ENCODE measurements around the gene PRXL2A.
"Not testable (repeated sequence)": the region's sequence is repeated elsewhere in the genome, so short reads cannot be mapped to it uniquely, and the experiment has no call there.

PRXL2A gene, protein sequence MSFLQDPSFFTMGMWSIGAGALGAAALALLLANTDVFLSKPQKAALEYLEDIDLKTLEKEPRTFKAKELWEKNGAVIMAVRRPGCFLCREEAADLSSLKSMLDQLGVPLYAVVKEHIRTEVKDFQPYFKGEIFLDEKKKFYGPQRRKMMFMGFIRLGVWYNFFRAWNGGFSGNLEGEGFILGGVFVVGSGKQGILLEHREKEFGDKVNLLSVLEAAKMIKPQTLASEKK

DNA sequence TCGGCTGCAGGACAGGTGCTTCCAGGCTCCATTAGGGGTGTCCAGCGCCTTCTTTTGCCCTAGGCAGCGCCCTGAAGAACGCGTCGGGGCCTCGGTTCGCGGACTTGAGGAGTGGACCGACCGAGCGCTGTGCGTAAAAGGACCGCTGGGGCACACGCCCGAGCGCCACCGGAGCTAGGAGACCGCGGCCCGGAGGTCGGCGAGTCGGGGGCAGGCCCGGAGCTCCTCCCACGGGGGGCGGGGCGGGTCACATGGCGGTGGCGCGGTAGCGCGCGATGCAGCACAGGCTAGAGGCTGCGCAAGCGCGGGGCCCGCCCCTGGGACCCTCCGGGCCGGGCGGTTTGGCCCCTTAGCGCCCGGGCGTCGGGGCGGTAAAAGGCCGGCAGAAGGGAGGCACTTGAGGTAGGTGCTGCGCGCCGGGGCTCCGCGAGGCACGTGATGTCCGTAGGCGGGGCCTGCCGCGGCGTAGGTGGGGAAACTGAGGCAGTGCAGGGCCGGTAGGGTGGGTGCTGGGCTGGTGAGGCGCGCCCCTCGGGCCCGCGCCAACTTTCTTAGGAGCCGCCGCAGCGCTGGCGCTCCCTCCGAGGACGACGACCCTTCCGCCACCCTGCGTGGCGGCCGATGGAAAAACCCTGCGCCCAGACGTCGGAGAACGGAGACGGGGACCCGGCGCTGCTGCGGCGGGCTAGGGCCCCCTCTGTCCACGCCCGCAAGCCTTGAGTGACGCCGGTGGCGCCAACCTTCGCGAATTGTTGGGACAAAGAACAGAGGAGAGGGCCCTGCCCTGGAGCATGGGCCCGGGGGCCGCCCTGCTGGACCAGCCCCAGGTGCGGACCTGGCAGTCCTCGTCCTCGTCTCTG, at the start of gene PRXL2A:
Gene PRXL2A, plus strand, starts transcription at position 310 of the 860 bp plus-strand sequence. CDS start 11,917 bp downstream, outside the sequence.
- no peak within 1 kb of the TSS for H3K27ac ChIP-seq (ENCODE audit: low read length)
- no peaks in the 10 kb centered on the region for H3K9me3 ChIP-seq (ENCODE audit: control insufficient read depth, insufficient read depth, low read length)
- H3K27me3 ChIP-seq (ENCODE audit: control insufficient read depth, insufficient read depth, low read length): no peaks in the 10 kb centered on the region
- DNase-seq (ENCODE audit: low read depth, low spot score): peak; percentile 33
- H3K4me1 ChIP-seq (ENCODE audit: control insufficient read depth, insufficient read depth, low read length): no peaks in the 10 kb centered on the region
- H3K4me3 ChIP-seq (ENCODE audit: low read length): peak within 1 kb of the TSS; percentile 58; the same call in 1 of the 2 replicates
- H3K36me3 ChIP-seq (ENCODE audit: control insufficient read depth, insufficient read depth, low read length): no peaks in the 10 kb centered on the region
- no CpG with 5 or more reads among the region's 96 CpGs for WGBS (ENCODE audit: insufficient coverage, insufficient read length)

DNA sequence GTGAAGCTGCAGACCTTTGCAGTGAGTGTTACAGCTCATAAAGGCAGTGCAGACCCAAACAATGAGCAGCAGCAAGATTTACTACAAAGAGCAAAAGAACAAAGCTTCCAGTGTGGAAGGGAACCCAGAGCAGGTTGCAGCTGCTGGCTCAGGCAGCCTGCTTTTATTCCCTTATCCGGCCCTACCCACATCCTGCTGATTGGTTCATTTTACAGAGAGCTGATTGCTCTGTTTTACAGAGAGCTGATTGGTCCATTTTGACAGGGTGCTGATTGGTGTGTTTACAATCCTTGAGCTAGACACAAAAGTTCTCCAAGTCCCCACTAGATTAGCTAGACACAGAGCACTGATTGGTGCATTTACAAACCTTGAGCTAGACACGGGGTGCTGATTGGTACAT, 49.4 kb upstream of the PRXL2A start:
- not testable (repeated sequence) for H3K36me3 ChIP-seq (ENCODE audit: control insufficient read depth, insufficient read depth, low read length); H3K4me3 ChIP-seq (ENCODE audit: low read length); H3K9me3 ChIP-seq (ENCODE audit: control insufficient read depth, insufficient read depth, low read length); H3K27ac ChIP-seq (ENCODE audit: low read length); H3K4me1 ChIP-seq (ENCODE audit: control insufficient read depth, insufficient read depth, low read length); DNase-seq (ENCODE audit: low read depth, low spot score); H3K27me3 ChIP-seq (ENCODE audit: control insufficient read depth, insufficient read depth, low read length)
- WGBS (ENCODE audit: insufficient coverage, insufficient read length): no CpG with 5 or more reads among the region's 2 CpGs

DNA sequence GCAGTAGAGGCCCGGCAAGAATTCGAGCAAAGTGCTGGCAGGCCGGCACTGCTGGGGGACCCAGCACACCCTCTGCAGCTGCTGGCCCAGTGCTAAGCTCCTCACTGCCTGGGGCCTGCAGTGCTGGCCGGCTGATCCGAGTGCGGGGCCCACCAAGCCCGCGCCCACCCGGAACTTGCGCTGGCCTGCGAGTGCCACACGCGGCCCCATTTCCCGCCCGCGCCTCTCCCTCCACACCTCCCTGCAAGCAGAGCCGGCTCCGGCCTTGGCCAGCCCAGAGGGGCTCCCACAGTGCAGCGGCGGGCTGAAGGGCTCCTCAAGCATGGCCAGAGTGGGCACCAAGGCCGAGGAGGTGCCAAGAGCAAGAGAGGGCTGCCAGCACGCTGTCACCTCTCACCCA, 48.7 kb upstream of the PRXL2A start:
- Histone ChIP-seq H3K27ac (ENCODE audit: low read length) (no peak overlapping the region), H3K9me3 (ENCODE audit: control insufficient read depth, insufficient read depth, low read length) (no peaks in the 10 kb centered on the region), H3K4me3 (ENCODE audit: low read length) (no peak overlapping the region), H3K27me3 (ENCODE audit: control insufficient read depth, insufficient read depth, low read length) (no peaks in the 10 kb centered on the region), H3K36me3 (ENCODE audit: control insufficient read depth, insufficient read depth, low read length) (no peaks in the 10 kb centered on the region), H3K4me1 (ENCODE audit: control insufficient read depth, insufficient read depth, low read length) (no peaks in the 10 kb centered on the region; the same call in 1 of the 2 replicates)
- WGBS (ENCODE audit: insufficient coverage, insufficient read length): no CpG with 5 or more reads among the region's 22 CpGs
- no peak for DNase-seq (ENCODE audit: low read depth, low spot score)

DNA sequence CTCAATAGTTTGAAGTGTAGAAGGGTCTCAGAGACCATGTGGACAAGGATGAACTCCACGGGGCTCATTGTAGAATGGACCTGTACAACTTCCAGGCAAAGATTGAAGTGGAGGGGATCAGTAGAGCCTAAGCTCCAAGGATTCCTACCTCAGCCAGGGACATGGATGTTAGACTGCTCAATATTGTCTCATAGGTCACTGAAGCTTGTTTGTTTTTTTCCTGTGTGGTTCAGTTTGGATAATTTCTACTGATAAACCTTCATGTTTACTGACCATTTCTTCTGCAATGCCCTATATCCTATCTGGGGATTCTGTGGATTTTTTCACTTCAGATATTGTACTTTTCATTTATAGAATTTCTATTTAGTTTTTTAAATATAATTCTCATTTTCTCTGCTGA, 42.8 kb upstream of the PRXL2A start:
- H3K36me3 ChIP-seq (ENCODE audit: control insufficient read depth, insufficient read depth, low read length): no peaks in the 10 kb centered on the region
- peaks cover 2% of the 10 kb centered on the region; the same call in 1 of the 2 replicates for H3K9me3 ChIP-seq (ENCODE audit: control insufficient read depth, insufficient read depth, low read length)
- no peaks in the 10 kb centered on the region for H3K27me3 ChIP-seq (ENCODE audit: control insufficient read depth, insufficient read depth, low read length)
- no peak for DNase-seq (ENCODE audit: low read depth, low spot score)
- H3K27ac ChIP-seq (ENCODE audit: low read length): no peak overlapping the region
- no CpG with 5 or more reads among the region's 1 CpG for WGBS (ENCODE audit: insufficient coverage, insufficient read length)
- no peaks in the 10 kb centered on the region for H3K4me1 ChIP-seq (ENCODE audit: control insufficient read depth, insufficient read depth, low read length)
- no peak overlapping the region for H3K4me3 ChIP-seq (ENCODE audit: low read length)

DNA sequence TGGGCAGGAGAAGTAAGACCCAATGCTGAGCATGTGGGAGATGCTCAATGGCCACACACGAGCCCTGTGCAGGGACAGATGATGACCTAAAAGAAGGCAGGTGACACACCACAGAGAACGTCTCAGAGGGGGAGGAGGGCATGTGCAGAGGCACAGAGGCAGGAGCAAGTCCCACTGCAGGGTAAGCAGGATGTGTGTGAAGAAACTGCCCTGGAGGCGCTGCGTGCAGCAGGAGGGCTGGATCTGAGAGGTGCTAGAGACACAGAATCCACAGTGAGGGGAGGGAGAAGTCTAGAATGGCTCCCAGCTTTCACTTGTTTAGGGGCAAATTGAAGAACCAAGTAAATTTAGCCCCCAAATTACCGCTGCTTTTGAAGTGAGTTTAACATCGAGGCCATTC, 36.9 kb upstream of the PRXL2A start:
- H3K9me3 ChIP-seq (ENCODE audit: control insufficient read depth, insufficient read depth, low read length): peaks cover 2% of the 10 kb centered on the region; the same call in 1 of the 2 replicates
- H3K4me1 ChIP-seq (ENCODE audit: control insufficient read depth, insufficient read depth, low read length): no peaks in the 10 kb centered on the region
- no peaks in the 10 kb centered on the region for H3K36me3 ChIP-seq (ENCODE audit: control insufficient read depth, insufficient read depth, low read length)
- no CpG with 5 or more reads among the region's 6 CpGs for WGBS (ENCODE audit: insufficient coverage, insufficient read length)
- H3K27ac ChIP-seq (ENCODE audit: low read length): no peak overlapping the region
- no peak for DNase-seq (ENCODE audit: low read depth, low spot score)
- no peak overlapping the region for H3K4me3 ChIP-seq (ENCODE audit: low read length)
- H3K27me3 ChIP-seq (ENCODE audit: control insufficient read depth, insufficient read depth, low read length): no peaks in the 10 kb centered on the region

DNA sequence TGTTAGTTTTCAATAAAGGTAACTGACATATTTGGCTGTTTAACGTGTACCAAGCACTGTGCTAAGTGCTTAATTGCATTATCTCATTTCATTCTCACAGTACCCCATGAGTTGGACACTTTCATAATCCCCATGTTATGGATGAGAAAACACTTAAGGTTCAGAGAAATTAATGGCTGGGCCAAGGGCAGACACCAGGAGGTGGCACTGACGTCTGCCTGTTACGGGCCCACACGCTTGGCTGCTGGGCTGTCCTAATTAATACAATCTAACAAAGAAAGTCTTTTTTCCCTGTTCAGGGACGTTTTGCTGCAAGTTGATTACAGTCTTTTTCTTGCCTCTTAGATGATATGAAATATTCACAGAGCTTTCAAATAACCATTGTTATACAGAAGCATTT, 35.7 kb upstream of the PRXL2A start:
- no CpG with 5 or more reads among the region's 5 CpGs for WGBS (ENCODE audit: insufficient coverage, insufficient read length)
- H3K9me3 ChIP-seq (ENCODE audit: control insufficient read depth, insufficient read depth, low read length): no peaks in the 10 kb centered on the region
- H3K27ac ChIP-seq (ENCODE audit: low read length): no peak overlapping the region
- no peaks in the 10 kb centered on the region for H3K36me3 ChIP-seq (ENCODE audit: control insufficient read depth, insufficient read depth, low read length)
- DNase-seq (ENCODE audit: low read depth, low spot score): no peak
- no peaks in the 10 kb centered on the region for H3K27me3 ChIP-seq (ENCODE audit: control insufficient read depth, insufficient read depth, low read length)
- no peak overlapping the region for H3K4me3 ChIP-seq (ENCODE audit: low read length)
- no peaks in the 10 kb centered on the region for H3K4me1 ChIP-seq (ENCODE audit: control insufficient read depth, insufficient read depth, low read length)

DNA sequence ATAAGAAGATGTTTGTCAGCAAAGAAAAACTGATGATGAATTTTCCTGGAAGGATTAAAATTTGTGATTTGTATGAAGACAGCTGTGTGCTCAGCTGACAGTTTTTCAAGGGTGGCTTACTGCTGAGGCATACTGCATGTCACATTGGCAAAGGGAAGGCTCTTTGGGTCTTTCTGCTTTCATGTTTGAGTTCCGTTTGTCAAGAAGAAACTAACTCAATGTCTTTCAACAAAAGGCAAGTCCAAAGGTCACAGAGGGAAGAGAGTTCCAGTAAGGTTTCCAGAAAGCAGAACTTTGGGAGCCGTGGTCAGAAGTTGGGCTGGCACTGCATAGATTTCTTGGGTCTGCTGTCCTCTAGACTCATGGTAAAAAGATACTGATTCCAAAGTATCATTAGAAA, 34.8 kb upstream of the PRXL2A start:
- H3K27me3 ChIP-seq (ENCODE audit: control insufficient read depth, insufficient read depth, low read length): no peaks in the 10 kb centered on the region
- H3K36me3 ChIP-seq (ENCODE audit: control insufficient read depth, insufficient read depth, low read length): no peaks in the 10 kb centered on the region
- no peak overlapping the region for H3K27ac ChIP-seq (ENCODE audit: low read length)
- no CpG with 5 or more reads among the region's 2 CpGs for WGBS (ENCODE audit: insufficient coverage, insufficient read length)
- no peak for DNase-seq (ENCODE audit: low read depth, low spot score)
- no peak overlapping the region for H3K4me3 ChIP-seq (ENCODE audit: low read length)
- no peaks in the 10 kb centered on the region for H3K4me1 ChIP-seq (ENCODE audit: control insufficient read depth, insufficient read depth, low read length)
- no peaks in the 10 kb centered on the region for H3K9me3 ChIP-seq (ENCODE audit: control insufficient read depth, insufficient read depth, low read length)

DNA sequence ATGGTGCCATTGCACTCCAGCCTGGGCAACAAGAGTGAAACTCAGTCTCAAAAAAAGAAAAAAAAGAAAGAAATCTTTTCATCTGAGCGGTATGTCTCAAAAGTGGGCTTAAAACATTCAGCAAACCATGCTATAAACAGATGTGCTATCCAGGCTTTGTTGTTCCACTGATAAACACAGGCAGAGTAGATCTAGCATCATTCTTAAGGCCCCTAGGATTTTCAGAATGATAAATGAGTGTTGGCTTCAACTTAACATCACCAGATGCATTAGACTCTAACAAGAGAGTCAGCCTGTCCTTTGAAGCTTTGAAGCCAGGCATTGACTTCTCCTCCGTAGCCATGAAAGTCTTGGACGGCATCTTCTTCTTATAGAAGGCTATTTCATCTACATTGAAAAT, 28.6 kb upstream of the PRXL2A start:
- H3K27me3 ChIP-seq (ENCODE audit: control insufficient read depth, insufficient read depth, low read length): no peaks in the 10 kb centered on the region
- H3K4me1 ChIP-seq (ENCODE audit: control insufficient read depth, insufficient read depth, low read length): no peaks in the 10 kb centered on the region
- WGBS (ENCODE audit: insufficient coverage, insufficient read length): no CpG with 5 or more reads among the region's 3 CpGs
- H3K36me3 ChIP-seq (ENCODE audit: control insufficient read depth, insufficient read depth, low read length): no peaks in the 10 kb centered on the region
- no peak overlapping the region for H3K27ac ChIP-seq (ENCODE audit: low read length)
- DNase-seq (ENCODE audit: low read depth, low spot score): no peak
- no peak overlapping the region for H3K4me3 ChIP-seq (ENCODE audit: low read length)
- H3K9me3 ChIP-seq (ENCODE audit: control insufficient read depth, insufficient read depth, low read length): no peaks in the 10 kb centered on the region

DNA sequence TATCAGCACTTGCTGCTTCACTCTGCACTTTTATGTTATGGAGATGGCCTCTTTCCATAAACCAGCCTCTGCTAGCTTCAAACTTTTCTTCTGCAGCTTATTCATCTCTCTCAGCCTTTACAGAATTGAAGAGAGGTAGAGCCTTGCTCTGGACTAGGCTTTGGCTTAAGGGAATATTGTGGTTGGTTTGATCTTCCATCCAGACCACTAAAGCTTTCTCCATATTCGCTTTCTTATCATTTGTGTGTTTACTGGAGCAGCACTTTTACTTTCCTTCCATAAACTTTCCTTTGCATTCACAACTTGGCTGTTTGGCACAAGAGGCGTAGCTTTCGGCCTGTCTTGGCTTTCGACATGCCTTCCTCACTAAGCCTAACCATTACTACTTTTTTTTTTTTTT, 28.2 kb upstream of the PRXL2A start:
- Histone ChIP-seq H3K36me3 (ENCODE audit: control insufficient read depth, insufficient read depth, low read length) (no peaks in the 10 kb centered on the region), H3K9me3 (ENCODE audit: control insufficient read depth, insufficient read depth, low read length) (no peaks in the 10 kb centered on the region), H3K27ac (ENCODE audit: low read length) (no peak overlapping the region), H3K4me3 (ENCODE audit: low read length) (no peak overlapping the region), H3K27me3 (ENCODE audit: control insufficient read depth, insufficient read depth, low read length) (no peaks in the 10 kb centered on the region), H3K4me1 (ENCODE audit: control insufficient read depth, insufficient read depth, low read length) (no peaks in the 10 kb centered on the region)
- no peak for DNase-seq (ENCODE audit: low read depth, low spot score)
- no CpG with 5 or more reads among the region's 4 CpGs for whole genome bisulfite sequencing (ENCODE audit: insufficient coverage, insufficient read length)

DNA sequence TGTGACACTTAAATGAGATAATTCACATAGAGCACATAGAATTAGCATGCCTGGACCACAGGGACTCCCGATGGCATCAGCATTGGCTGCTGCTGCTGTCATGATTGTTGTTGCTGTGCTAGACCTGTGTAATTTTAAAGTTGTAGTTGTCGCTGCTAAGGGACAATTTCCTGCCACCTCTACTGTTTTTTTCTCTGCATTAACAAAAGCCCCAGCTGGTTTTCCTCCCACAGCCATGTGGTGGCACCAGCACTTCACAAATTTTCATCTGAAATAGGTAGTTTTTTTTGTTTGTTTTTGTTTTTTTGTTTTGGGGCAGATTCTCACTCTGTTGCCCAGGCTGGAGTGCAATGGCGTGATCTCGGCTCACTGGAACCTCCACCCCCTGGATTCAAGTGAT, 25.4 kb upstream of the PRXL2A start:
- Histone ChIP-seq H3K4me1 (ENCODE audit: control insufficient read depth, insufficient read depth, low read length) (no peaks in the 10 kb centered on the region), H3K27me3 (ENCODE audit: control insufficient read depth, insufficient read depth, low read length) (no peaks in the 10 kb centered on the region), H3K4me3 (ENCODE audit: low read length) (no peak overlapping the region), H3K36me3 (ENCODE audit: control insufficient read depth, insufficient read depth, low read length) (no peaks in the 10 kb centered on the region), H3K27ac (ENCODE audit: low read length) (no peak overlapping the region), H3K9me3 (ENCODE audit: control insufficient read depth, insufficient read depth, low read length) (no peaks in the 10 kb centered on the region)
- WGBS (ENCODE audit: insufficient coverage, insufficient read length): no CpG with 5 or more reads among the region's 4 CpGs
- DNase-seq (ENCODE audit: low read depth, low spot score): peak; percentile 4
